AG10803 (cell line): ENCODE measurements around the gene DAPK1.

Experiments
- DNase-seq: peaks from one replicate; pipeline ENCODE4 v3.0.0; 2010; ENCODE audit warnings: low read depth
- H3K4me3 ChIP-seq: 2 replicates; pipeline ENCODE4 v1.5.1; 2011; ENCODE audit warnings: mild to moderate bottlenecking, low read length, control low read depth
- CTCF ChIP-seq: conservative IDR thresholded peaks from 2 replicates; pipeline ENCODE4 v1.5.1; 2011; ENCODE audit warnings: mild to moderate bottlenecking, low read length, control low read depth, inconsistent platforms

DAPK1 gene

GRCh38 chr9:87708546-87708945 is 210.9 kb downstream of the DAPK1 start:
- TF ChIP-seq CTCF, result no peak
- no peak for DNase-seq
- H3K4me3 ChIP-seq, result no peak overlapping the region

GRCh38 chr9:87708986-87709728 is 211.5 kb downstream of the DAPK1 start:
- no peak for DNase-seq
- no peak overlapping the region for H3K4me3 ChIP-seq
- no peak for TF ChIP-seq CTCF

DNA sequence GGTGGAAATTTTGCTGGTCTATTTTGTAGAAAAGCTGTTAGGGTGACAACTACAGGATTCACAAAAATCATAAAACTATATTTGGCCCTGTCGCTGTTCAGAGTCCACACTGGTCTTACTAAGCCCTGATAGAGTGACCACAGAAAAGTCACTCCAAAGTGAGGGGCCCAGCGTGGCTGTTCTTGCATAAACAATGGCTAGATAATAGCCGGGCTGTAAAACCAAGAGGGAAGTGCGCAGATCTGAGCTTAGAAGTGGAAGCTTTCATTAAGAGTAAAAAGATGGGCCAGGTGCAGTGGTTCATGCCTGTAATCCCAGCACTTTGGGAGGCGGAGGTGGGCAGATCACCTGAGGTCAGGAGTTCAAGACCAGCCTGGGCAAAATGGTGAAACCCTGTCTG is 212.8 kb downstream of the DAPK1 start:
- no peak for TF ChIP-seq CTCF
- no peak for DNase-seq
- no peak overlapping the region for H3K4me3 ChIP-seq

- TF ChIP-seq CTCF, result no peak
- H3K4me3 ChIP-seq, result no peak overlapping the region
- DNase-seq, result peak; percentile 96
These were observed 214.5 kb downstream of the DAPK1 start for GRCh38 chr9:87711857-87712800.

- no peak for DNase-seq
- no peak overlapping the region for H3K4me3 ChIP-seq
- TF ChIP-seq CTCF, result no peak
These were observed 215.2 kb downstream of the DAPK1 start for GRCh38 chr9:87712801-87713277.

DNA sequence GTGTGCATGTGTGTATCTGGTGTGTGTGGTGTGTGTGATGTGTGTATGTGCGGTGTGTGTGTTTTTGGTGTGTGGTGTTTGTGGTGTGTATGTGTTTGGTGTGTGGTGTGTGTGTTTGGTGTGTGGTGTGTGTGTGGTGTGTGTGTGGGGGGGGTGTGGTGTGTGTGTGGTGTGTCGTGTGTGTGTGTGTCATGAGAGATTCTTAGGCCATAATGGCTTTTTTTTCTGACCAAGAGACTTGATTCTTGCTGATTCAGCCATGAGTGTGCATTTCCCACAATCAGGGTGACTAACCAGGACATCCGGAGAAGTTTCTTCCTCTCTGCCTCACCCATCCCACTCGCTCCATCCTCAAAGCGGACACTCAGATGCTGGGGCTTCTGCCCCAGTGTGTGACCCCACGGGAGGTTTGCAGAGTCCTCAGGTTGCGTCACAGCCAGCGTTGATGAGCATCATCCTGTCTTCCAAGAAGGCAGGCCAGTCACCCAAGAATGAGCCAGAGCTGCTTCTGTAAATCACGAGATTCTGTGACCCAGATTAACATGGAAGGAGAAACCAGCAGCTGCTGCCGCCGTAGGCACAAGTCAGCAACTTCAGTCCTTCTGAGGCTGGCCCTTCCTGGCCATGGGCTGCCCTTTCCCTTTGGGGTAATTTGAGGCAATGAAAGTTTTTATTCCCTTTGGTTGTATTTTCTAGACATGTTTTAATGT is 215.8 kb downstream of the DAPK1 start:
- peak overlapping the region; percentile 43 for H3K4me3 ChIP-seq
- TF ChIP-seq CTCF, result peak; percentile 32
- peak; percentile 99 for DNase-seq
